Large intestine (tissue), 3 donors: Measurements from ENCODE around the gene BRD9. TPM values are rescaled to one million over a fixed set of nuclear protein-coding genes. Genes with fewer than 3 reads are reported as not detected.

Source experiments
- DNase-seq, 2 donors: peaks; one replicate each; pipeline versions ENCODE4 v3.0.0 to v3.0.0-alpha.2; 2013
- H3K27ac ChIP-seq: one replicate; pipeline ENCODE4 v1.5.1; 2013; ENCODE audit warnings: low read length
- H3K27me3 ChIP-seq: 2 replicates; pipeline ENCODE4 v1.6.1; 2013; ENCODE audit warnings: low read length; ENCODE audit not compliant: control insufficient read depth, insufficient read depth
- H3K36me3 ChIP-seq: 2 replicates; pipeline ENCODE4 v1.6.1; 2013; ENCODE audit warnings: low read length; ENCODE audit not compliant: control insufficient read depth, insufficient read depth
- H3K4me1 ChIP-seq: one replicate; pipeline ENCODE4 v1.6.1; 2013; ENCODE audit warnings: low read length; ENCODE audit not compliant: control insufficient read depth, insufficient read depth
- H3K4me3 ChIP-seq: one replicate; pipeline ENCODE4 v1.5.1; 2013; ENCODE audit warnings: low read length
- H3K9me3 ChIP-seq: one replicate; pipeline ENCODE4 v1.6.1; 2013; ENCODE audit warnings: mild to moderate bottlenecking, low read depth, low read length, moderate library complexity; ENCODE audit not compliant: control insufficient read depth
- WGBS: methylation state at CpG from one replicate; pipeline ENCODE4 v1.1.5; 2013; ENCODE audit warnings: low lambda C conversion rate; ENCODE audit not compliant: insufficient coverage; 5-methylcytosine and 5-hydroxymethylcytosine counted together
- polyA plus RNA-seq: library from polyadenylated mRNA; unstranded; fragments of 120-200 nt; gene quantifications from one replicate; pipeline ENCODE4 v1.2.1, GENCODE V29; 2013

The BRD9 gene
- polyA plus RNA-seq, 1 donor, result 36.2 TPM

DNA sequence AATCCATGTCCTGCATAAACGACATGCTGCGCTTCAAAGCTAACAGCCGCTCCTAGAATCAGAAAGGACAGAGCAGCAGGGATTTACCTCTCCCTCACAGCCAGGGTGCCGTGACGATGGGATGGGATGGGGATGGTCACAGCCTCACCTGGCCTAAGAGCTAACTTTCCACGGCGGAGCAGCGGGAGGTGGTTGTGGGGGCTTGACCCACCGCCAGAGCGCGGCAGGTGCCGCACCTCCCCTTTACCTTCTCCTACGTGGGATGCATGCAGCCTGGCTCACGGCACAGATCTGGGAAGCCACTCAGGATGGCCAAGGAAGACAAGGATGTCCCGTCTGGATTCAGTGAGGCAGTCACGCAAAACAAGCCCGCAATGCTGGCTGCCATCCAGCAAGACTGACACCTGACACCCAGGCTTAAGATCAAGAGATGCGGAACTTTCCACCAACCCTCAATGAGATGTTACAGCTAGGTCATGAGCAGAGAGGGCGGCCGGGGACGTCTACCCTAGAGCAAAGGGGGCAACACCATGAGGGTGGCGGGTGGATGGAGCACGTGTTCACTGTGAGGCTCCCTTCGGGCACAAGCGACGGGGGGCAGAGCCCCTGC is 5.8 kb downstream of the BRD9 start:
- WGBS, result no CpG with 5 or more reads among the region's 26 CpGs
- DNase-seq, result no peak
- H3K36me3 ChIP-seq, result peaks cover 95% of the 10 kb centered on the region

DNA sequence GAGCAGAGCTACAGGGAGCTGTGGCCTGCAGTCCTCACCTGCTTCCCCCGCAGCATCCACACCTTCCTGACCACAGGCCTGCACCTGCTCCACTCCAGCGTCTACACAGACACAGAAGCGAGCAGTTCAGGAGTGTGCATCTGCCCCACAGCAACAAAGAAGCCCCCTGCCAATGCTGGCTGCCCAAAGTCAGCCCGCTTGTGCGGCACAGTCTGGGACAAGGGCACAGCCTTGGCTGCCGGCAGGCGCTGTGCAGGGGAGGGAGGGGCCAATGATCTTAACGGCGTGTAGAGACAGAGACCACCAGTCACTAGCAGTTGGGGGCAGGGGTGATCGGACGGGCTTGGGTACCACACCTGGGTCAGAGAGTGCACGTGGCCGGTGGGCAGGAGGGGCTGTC is 6.6 kb downstream of the BRD9 start:
- H3K4me3 ChIP-seq, result no peak overlapping the region
- no CpG with 5 or more reads among the region's 13 CpGs for WGBS
- peaks cover 2% of the 10 kb centered on the region for H3K4me1 ChIP-seq
- no peak for DNase-seq
- H3K27me3 ChIP-seq, result no peaks in the 10 kb centered on the region
- H3K9me3 ChIP-seq, result peaks cover 5% of the 10 kb centered on the region
- peaks cover 99% of the 10 kb centered on the region for H3K36me3 ChIP-seq
- H3K27ac ChIP-seq, result no peak overlapping the region

More for the DNA sequence above, 5.8 kb downstream of the BRD9 start:
- H3K27me3 ChIP-seq, result no peaks in the 10 kb centered on the region
- H3K9me3 ChIP-seq, result peaks cover 5% of the 10 kb centered on the region
- no peak overlapping the region for H3K27ac ChIP-seq
- H3K4me1 ChIP-seq, result peaks cover 9% of the 10 kb centered on the region
- no peak overlapping the region for H3K4me3 ChIP-seq

DNA sequence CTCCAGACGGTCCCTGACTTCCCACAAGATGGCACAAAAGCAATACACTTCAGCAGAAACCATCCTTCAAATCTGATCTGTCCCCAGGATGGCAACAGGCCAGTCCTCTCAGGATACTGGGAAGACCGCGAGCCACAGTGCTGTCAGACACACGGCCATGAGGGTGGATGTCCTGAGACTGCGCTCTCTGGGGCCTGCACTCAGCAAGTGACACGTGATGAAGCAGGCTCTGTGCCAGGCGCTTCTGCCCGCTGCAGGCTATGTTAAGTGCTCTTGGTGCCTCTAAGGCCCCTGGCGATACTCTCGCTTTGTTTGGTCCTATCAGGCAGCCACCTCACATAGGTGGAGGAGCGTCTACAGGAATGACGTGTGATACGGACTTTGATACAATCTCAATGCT is 7.1 kb downstream of the BRD9 start:
- no peak overlapping the region for H3K4me3 ChIP-seq
- 100% methylated on average over 2 of the region's 13 CpGs for WGBS
- no peak for DNase-seq

DNA sequence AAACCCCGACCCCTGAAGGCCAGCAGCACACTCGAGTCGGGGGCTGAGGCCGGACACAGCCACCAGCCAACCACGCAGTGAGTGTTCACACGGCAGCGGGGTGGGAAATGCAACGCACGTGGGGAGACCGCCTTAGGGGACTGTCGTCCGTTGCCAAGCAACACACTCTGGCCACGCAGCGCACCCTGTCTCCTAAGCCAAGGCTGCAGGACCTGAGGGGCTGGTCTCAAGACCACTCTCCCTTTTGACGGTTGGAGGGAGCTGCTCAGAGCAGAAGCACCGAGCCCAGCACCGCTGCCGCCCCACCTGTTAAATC is 7.5 kb downstream of the BRD9 start:
- Histone ChIP-seq H3K27ac (no peak overlapping the region), H3K36me3 (peaks cover 94% of the 10 kb centered on the region), H3K4me1 (no peaks in the 10 kb centered on the region), H3K27me3 (no peaks in the 10 kb centered on the region), H3K4me3 (no peak overlapping the region), H3K9me3 (peaks cover 5% of the 10 kb centered on the region)
- no CpG with 5 or more reads among the region's 18 CpGs for WGBS
- DNase-seq, result no peak

More for the DNA sequence above, 7.1 kb downstream of the BRD9 start:
- peaks cover 98% of the 10 kb centered on the region for H3K36me3 ChIP-seq
- H3K27me3 ChIP-seq, result no peaks in the 10 kb centered on the region
- peaks cover 5% of the 10 kb centered on the region for H3K9me3 ChIP-seq
- no peak overlapping the region for H3K27ac ChIP-seq
- H3K4me1 ChIP-seq, result no peaks in the 10 kb centered on the region

DNA sequence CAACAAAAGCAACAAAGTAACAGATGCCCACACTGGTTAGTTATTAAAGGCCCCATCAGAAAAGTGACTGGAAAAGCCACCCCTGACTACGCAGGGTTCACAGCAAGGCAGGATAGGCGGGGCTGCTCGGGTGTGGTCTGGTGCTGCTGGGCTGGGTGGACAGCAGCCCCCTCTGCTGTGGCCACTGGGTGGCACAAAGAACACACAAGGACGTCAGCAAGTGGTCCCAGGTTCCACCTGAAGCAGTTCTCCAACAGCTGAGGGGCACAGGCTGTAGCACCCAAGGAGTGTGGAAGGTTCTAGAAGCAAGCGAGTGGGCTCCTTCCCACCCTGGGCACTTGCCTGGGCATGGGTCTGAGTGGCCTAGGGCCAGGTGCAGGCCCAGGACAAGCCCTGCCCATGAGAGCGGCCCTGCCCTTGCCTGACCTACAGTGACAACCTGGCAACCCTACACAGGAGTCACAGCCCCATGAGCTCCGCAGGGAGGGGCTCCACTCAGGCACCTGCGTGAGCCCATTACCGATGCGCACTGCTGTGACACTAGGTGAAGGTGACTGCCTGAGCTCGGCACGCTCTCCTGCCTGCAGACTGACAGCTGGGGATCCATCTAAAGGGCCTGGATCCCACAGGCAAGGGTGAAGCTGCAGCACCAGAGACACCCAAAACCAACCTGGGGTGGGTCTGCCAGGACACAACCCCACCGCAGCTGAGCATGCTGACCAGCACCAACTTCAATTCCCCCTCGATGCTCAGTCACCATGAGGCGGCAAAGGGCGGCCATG is 8.1 kb downstream of the BRD9 start:
- no peak overlapping the region for H3K27ac ChIP-seq
- H3K36me3 ChIP-seq, result peaks cover 89% of the 10 kb centered on the region
- H3K4me3 ChIP-seq, result no peak overlapping the region
- WGBS, result no CpG with 5 or more reads among the region's 16 CpGs
- no peaks in the 10 kb centered on the region for H3K4me1 ChIP-seq
- no peak for DNase-seq
- no peaks in the 10 kb centered on the region for H3K27me3 ChIP-seq
- peaks cover 5% of the 10 kb centered on the region for H3K9me3 ChIP-seq

- Histone ChIP-seq H3K36me3 (peaks cover 80% of the 10 kb centered on the region), H3K4me3 (no peak overlapping the region), H3K27me3 (no peaks in the 10 kb centered on the region), H3K27ac (no peak overlapping the region), H3K9me3 (peaks cover 5% of the 10 kb centered on the region), H3K4me1 (no peaks in the 10 kb centered on the region)
- no CpG with 5 or more reads among the region's 29 CpGs for WGBS
- no peak for DNase-seq
These were observed 9.0 kb downstream of the BRD9 start for GRCh38 chr5:883475-884181.

- peaks cover 5% of the 10 kb centered on the region for H3K9me3 ChIP-seq
- no peak for DNase-seq
- no peak overlapping the region for H3K27ac ChIP-seq
- peaks cover 77% of the 10 kb centered on the region for H3K36me3 ChIP-seq
- no peak overlapping the region for H3K4me3 ChIP-seq
- no CpG with 5 or more reads among the region's 33 CpGs for WGBS
- no peaks in the 10 kb centered on the region for H3K27me3 ChIP-seq
- H3K4me1 ChIP-seq, result no peaks in the 10 kb centered on the region
These were observed 10.1 kb downstream of the BRD9 start for GRCh38 chr5:882253-883183.

- Histone ChIP-seq H3K4me3 (no peak overlapping the region), H3K36me3 (peaks cover 74% of the 10 kb centered on the region), H3K27me3 (no peaks in the 10 kb centered on the region), H3K4me1 (no peaks in the 10 kb centered on the region), H3K27ac (no peak overlapping the region), H3K9me3 (peaks cover 5% of the 10 kb centered on the region)
- no peak for DNase-seq
- no CpG with 5 or more reads among the region's 12 CpGs for WGBS
These were observed 11.1 kb downstream of the BRD9 start for GRCh38 chr5:881551-881935.

DNA sequence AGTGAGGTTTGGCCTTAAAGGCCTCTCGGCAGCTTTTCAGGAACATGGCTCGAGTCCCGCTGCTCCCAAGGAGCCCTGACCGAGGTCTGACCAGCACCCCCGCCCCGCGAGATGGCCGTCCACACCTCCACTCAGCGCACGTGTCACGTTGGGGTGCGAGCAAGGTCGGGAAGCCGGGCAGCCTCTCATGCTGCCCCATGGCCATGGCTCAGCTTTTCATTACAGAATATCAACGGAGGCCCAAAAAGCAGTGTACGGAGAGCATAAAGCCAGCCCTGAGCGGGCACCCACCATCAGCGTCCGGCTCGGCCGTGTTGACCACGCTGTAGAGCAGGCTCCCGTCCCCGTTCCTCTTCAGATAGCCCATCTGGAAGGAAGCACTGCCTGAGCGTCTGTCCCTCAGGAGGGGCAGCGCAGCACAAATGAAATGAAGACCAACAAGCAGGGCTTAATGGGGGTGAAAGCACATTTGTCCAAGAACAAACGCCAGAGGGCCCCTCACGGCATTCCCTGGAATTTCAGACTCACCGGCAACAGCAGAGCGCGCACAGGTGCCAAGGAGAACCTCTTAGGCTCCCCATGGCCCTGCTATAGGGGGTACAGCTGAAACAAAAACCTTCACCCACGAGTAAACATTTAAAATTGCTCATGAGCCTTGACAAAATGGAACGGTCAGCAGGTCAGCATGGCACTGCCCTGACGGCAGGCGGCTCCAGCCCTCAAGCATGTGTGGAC is 11.6 kb downstream of the BRD9 start:
- peaks cover 74% of the 10 kb centered on the region for H3K36me3 ChIP-seq

More for the DNA sequence above, 11.6 kb downstream of the BRD9 start:
- Histone ChIP-seq H3K4me1 (no peaks in the 10 kb centered on the region), H3K27ac (no peak overlapping the region), H3K27me3 (no peaks in the 10 kb centered on the region), H3K9me3 (peaks cover 5% of the 10 kb centered on the region), H3K4me3 (no peak overlapping the region)
- no CpG with 5 or more reads among the region's 35 CpGs for WGBS
- DNase-seq, result no peak
